ENCODE results near the gene SPINK8. TPM values are rescaled to one million over a fixed set of nuclear protein-coding genes. Genes with fewer than 3 reads are reported as not detected.
"Not testable (repeated sequence)": the region's sequence is repeated elsewhere in the genome, so short reads cannot be mapped to it uniquely, and the experiment has no call there.

Gene SPINK8
- polyA plus RNA-seq, 1 donor (not counting 4 experiments of a cell fraction or from before 2014, with no cell fraction given) = not detected

DNA sequence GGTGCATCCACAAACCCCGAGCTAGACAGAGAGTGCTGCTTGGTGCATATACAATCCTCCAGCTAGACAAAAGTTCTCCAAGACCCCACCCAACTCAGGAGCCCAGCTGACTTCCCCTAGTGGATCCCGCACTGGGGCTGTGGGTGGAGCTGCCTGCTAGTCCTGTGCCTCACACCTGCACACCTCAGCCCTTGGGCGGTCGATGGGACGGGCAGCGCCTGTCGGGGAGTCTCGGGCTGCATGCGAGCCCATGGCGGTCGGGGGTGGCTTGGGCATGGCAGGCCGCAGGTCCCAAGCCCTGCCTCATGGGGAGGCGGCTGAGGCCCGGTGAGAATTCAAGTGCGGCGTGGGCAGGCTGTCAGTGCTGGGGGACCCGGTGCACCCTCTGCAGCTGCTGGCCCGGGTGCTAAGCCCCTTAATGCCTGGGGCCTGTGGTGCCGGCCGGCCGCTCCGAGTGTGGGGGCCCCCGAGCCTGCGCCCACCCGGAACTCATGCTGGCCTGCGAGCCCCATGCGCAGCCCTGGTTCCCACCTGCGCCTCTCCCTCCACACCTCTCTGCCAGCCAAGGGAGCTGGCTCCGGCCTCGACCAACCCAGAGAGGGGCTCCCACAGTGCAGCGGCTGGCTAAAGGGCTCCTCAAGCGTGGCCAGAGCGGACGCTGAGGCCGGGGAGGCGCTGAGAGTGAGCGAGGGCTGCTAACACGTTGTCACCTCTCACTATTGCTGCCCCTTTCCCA lies 61.5 kb downstream of the SPINK8 start:
- dilution Hi-C loops (cut with MboI; ENCODE audit: extremely low pct_ligation_motif_present, low sequenced_read_pairs) = loop anchor here (25.0 kb wide), 1 partner anchor 165 kb away; the partner anchor contains the start of genes ATRIP, CCDC51, PLXNB1 and TMA7
- H3K9me3 ChIP-seq (ENCODE audit: control insufficient read depth, low read depth, low read length) = no peaks in the 10 kb centered on the region
- DNase-seq (ENCODE audit: low read depth, low spot score) = no peak
- H3K9me1 ChIP-seq (ENCODE audit: control insufficient read depth, extremely low read depth, insufficient read depth, low read length) = no peaks in the 10 kb centered on the region
- H3K4me2 ChIP-seq (ENCODE audit: control insufficient read depth, extremely low read depth, insufficient read depth, low read depth, low read length) = no peak overlapping the region
- no peaks in the 10 kb centered on the region for H3K79me2 ChIP-seq (ENCODE audit: control insufficient read depth, insufficient read depth, low read length)
- H2AFZ ChIP-seq (ENCODE audit: control insufficient read depth, low read length) = no peak overlapping the region
- peaks cover 0 to 10% of the 10 kb centered on the region in 2 experiments for H3K36me3 ChIP-seq (ENCODE audit: control insufficient read depth in 2 of 2, extremely low read depth in 1 of 2, insufficient read depth in 2 of 2, low read length in 2 of 2)
- H3K9ac ChIP-seq (ENCODE audit: control insufficient read depth, extremely low read depth, insufficient read depth, low read length) = no peak overlapping the region
- H3K4me1 ChIP-seq (ENCODE audit: control insufficient read depth, extremely low read depth, insufficient read depth, low read length) = peaks cover 38% of the 10 kb centered on the region
- H3K27me3 ChIP-seq (ENCODE audit: control insufficient read depth, extremely low read depth, insufficient read depth, low read length) = no peaks in the 10 kb centered on the region
- no peaks in the 10 kb centered on the region for H4K20me1 ChIP-seq (ENCODE audit: control insufficient read depth, extremely low read depth, insufficient read depth, low read length)
- no peak for FAIRE-seq
- H3K4me3 ChIP-seq (ENCODE audit: control insufficient read depth in 2 of 3, extremely low read depth in 1 of 3, insufficient read depth in 2 of 3, low read depth in 1 of 3, low read length in 3 of 3) = no peak overlapping the region
- no peak for TF ChIP-seq EZH2 (IDR thresholded peaks at IDR 0.05; ENCODE audit: low read length)
- TF ChIP-seq, protein P1, sequence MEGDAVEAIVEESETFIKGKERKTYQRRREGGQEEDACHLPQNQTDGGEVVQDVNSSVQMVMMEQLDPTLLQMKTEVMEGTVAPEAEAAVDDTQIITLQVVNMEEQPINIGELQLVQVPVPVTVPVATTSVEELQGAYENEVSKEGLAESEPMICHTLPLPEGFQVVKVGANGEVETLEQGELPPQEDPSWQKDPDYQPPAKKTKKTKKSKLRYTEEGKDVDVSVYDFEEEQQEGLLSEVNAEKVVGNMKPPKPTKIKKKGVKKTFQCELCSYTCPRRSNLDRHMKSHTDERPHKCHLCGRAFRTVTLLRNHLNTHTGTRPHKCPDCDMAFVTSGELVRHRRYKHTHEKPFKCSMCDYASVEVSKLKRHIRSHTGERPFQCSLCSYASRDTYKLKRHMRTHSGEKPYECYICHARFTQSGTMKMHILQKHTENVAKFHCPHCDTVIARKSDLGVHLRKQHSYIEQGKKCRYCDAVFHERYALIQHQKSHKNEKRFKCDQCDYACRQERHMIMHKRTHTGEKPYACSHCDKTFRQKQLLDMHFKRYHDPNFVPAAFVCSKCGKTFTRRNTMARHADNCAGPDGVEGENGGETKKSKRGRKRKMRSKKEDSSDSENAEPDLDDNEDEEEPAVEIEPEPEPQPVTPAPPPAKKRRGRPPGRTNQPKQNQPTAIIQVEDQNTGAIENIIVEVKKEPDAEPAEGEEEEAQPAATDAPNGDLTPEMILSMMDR (optimal IDR thresholded peaks at IDR 0.05 in 1 of 3, IDR thresholded peaks at IDR 0.05 in 1 of 3, conservative IDR thresholded peaks at IDR 0.05 in 1 of 3; ENCODE audit: extremely low read depth in 1 of 3, insufficient read depth in 2 of 3, low read length in 3 of 3) = no peak
- no peak overlapping the region for H3K27ac ChIP-seq (ENCODE audit: control insufficient read depth, insufficient read depth, low read length)

DNA sequence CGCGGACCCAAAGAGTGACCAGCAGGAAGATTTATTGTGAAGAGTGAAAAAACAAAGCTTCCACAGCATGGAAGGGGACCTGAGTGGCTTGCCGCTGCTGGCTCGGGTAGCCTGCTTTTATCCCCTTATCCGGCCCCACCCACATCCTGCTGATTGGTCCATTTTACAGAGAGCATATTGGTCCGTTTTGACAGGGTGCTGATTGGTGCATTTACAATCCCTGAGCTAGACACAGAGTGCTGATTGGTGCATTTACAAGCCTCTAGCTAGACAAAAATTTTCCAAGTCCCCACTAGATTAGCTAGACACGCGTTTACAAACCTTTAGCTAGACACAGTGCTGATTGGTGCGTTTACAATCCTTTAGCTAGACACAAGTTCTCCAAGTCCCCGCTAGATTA lies 62.2 kb downstream of the SPINK8 start:
- FAIRE-seq; H3K27ac ChIP-seq (ENCODE audit: control insufficient read depth, insufficient read depth, low read length); H2AFZ ChIP-seq (ENCODE audit: control insufficient read depth, low read length); H3K9me1 ChIP-seq (ENCODE audit: control insufficient read depth, extremely low read depth, insufficient read depth, low read length); H3K79me2 ChIP-seq (ENCODE audit: control insufficient read depth, insufficient read depth, low read length); DNase-seq (ENCODE audit: low read depth, low spot score); H3K9me3 ChIP-seq (ENCODE audit: control insufficient read depth, low read depth, low read length); H3K4me2 ChIP-seq (ENCODE audit: control insufficient read depth, extremely low read depth, insufficient read depth, low read depth, low read length); H3K9ac ChIP-seq (ENCODE audit: control insufficient read depth, extremely low read depth, insufficient read depth, low read length); H3K4me3 ChIP-seq (ENCODE audit: control insufficient read depth in 2 of 3, extremely low read depth in 1 of 3, insufficient read depth in 2 of 3, low read depth in 1 of 3, low read length in 3 of 3); H4K20me1 ChIP-seq (ENCODE audit: control insufficient read depth, extremely low read depth, insufficient read depth, low read length); H3K27me3 ChIP-seq (ENCODE audit: control insufficient read depth, extremely low read depth, insufficient read depth, low read length): not testable (repeated sequence)
- dilution Hi-C loops (cut with MboI; ENCODE audit: extremely low pct_ligation_motif_present, low sequenced_read_pairs) = loop anchor here (25.0 kb wide), 1 partner anchor 166 kb away; the partner anchor contains the start of genes ATRIP, CCDC51, PLXNB1 and TMA7
- peaks cover 0 to 10% of the 10 kb centered on the region in 2 experiments for H3K36me3 ChIP-seq (ENCODE audit: control insufficient read depth in 2 of 2, extremely low read depth in 1 of 2, insufficient read depth in 2 of 2, low read length in 2 of 2)
- peaks cover 42% of the 10 kb centered on the region for H3K4me1 ChIP-seq (ENCODE audit: control insufficient read depth, extremely low read depth, insufficient read depth, low read length)
